ENCODE results near the gene DLK1.

DLK1 gene

GRCh38 chr14:100775351-100775830, 48.7 kb downstream of the DLK1 start:
- TF ChIP-seq ZFX (IDR thresholded peaks at IDR 0.05) = no peak
- TF ChIP-seq, protein P1, sequence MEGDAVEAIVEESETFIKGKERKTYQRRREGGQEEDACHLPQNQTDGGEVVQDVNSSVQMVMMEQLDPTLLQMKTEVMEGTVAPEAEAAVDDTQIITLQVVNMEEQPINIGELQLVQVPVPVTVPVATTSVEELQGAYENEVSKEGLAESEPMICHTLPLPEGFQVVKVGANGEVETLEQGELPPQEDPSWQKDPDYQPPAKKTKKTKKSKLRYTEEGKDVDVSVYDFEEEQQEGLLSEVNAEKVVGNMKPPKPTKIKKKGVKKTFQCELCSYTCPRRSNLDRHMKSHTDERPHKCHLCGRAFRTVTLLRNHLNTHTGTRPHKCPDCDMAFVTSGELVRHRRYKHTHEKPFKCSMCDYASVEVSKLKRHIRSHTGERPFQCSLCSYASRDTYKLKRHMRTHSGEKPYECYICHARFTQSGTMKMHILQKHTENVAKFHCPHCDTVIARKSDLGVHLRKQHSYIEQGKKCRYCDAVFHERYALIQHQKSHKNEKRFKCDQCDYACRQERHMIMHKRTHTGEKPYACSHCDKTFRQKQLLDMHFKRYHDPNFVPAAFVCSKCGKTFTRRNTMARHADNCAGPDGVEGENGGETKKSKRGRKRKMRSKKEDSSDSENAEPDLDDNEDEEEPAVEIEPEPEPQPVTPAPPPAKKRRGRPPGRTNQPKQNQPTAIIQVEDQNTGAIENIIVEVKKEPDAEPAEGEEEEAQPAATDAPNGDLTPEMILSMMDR (conservative IDR thresholded peaks at IDR 0.05) = no peak
- H3K27ac ChIP-seq = no peak overlapping the region

GRCh38 chr14:100775831-100776591, 49.3 kb downstream of the DLK1 start:
- no peak overlapping the region for H3K27ac ChIP-seq
- TF ChIP-seq ZFX (IDR thresholded peaks at IDR 0.05) = no peak
- TF ChIP-seq, protein P1 (conservative IDR thresholded peaks at IDR 0.05) = no peak

DNA sequence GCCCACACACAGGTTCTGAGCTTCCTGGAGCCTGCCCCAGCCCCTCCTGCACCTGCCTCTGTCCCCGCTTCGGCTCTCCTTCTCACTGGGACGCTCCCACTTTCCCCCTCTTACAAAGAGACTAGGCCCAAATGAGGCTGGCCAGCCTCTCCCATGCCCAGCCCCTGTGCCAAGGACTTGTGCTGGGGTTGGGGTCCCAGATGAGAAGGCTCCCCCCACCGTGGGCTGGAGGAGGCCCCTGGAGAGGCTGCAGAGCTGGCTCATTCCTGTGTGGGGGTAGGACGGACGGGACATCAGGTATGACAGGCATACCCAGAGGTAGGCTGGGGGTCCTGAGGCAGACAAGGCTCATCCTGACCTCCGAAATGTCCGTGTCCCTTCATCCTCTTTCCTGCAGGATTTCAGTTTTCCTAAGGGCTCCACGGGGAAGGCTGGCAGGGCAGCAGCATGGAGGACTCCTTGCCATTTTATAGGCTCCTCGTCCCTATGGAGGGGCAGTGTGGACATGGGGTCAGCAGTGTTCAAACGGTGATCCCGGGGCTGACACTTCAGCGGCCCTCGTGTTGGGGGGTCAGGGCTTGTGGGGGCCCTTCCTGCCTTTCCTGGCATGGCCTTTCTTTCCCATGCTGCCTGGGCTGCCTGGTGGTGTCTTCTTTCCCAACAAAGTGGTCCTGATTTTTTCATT, 50.1 kb downstream of the DLK1 start:
- no peak for TF ChIP-seq ZFX (IDR thresholded peaks at IDR 0.05)
- TF ChIP-seq, protein P1 (conservative IDR thresholded peaks at IDR 0.05) = no peak
- H3K27ac ChIP-seq = no peak overlapping the region

DNA sequence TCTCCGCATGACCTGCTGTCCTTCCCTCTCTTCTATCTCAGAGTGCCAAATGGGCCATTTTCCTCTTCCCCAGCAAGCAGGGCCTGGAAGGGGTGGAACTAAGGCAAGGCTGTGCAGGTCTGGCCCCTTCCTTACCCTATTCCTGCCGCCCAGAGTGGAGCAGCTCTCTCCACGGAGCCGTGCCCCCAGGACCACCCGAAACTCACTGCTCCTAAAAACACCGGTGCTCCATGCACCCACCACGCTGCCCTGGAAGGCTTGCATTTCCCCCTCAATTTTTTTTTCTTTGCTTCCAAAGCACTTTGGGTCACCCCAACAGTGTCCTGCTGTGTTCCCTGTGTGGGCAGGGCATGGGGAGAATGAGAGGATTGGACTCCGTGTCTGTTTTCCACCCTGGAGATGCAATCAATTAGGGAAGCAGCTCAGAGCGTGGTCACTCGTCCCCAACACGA, 50.7 kb downstream of the DLK1 start:
- TF ChIP-seq ZFX (IDR thresholded peaks at IDR 0.05) = no peak
- TF ChIP-seq, protein P1 (conservative IDR thresholded peaks at IDR 0.05) = no peak

GRCh38 chr14:100777818-100778525, 51.3 kb downstream of the DLK1 start:
- TF ChIP-seq, protein P1 (conservative IDR thresholded peaks at IDR 0.05) = no peak
- no peak for TF ChIP-seq ZFX (IDR thresholded peaks at IDR 0.05)
- no peak overlapping the region for H3K27ac ChIP-seq

More for the DNA sequence above, 50.7 kb downstream of the DLK1 start:
- no peak overlapping the region for H3K27ac ChIP-seq

DNA sequence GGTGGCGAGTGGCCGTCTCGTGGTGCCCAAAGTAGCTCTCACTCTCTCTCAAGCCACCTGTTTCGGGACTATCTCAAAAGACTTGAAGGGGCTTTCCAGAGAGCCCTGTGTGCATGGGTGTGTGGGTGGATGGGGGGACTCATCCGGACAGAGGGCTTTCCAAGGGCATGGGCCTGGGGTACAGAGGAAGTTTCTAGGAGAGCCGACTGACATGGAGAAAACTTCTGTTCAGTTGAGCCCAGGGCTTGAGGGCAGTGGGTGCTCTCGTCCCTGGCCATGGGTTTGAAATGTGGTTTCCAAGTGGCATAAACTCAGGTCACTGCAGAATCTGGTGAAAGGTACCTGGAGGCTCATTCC, 51.8 kb downstream of the DLK1 start:
- TF ChIP-seq, protein P1 (conservative IDR thresholded peaks at IDR 0.05) = no peak
- no peak for TF ChIP-seq ZFX (IDR thresholded peaks at IDR 0.05)
- H3K27ac ChIP-seq = no peak overlapping the region
